Activated CD8-positive, alpha-beta memory T cell treated with anti-CD3 and anti-CD28 coated beads for 48 hours (primary cell): ENCODE measurements around the gene KLHL22.

Experiments
- DNase-seq, 3 experiments: peaks; one replicate each; pipeline ENCODE4 v3.0.0-alpha.2; 2020; ENCODE audit warnings: low read depth in 2 of 3, low spot score in 2 of 3

Gene KLHL22

DNA sequence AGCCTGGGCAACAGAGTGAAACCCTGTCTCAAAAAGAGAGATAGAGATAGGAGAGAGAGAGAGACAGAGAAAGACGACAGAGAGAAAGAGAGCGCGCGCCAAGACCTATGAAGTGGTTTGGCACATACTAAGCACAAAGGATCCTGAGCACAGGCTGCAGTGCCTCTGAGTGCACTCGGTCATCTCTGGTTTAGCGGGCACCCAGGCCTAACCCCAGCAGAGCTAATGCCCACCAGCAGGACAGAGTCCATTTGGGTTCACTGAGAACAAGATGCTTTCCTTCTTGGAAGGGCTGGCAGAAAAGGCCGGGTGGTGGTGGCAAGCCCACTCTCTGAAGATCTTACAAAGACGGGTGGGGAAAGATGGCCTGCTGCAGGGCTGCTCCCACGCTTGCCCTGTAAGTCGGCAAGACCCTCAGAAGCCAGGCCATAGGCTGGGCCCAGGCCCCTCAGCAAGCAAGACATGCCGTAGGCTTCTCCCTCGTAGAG, 61.3 kb downstream of the KLHL22 start:
- DNase-seq: no peak

DNA sequence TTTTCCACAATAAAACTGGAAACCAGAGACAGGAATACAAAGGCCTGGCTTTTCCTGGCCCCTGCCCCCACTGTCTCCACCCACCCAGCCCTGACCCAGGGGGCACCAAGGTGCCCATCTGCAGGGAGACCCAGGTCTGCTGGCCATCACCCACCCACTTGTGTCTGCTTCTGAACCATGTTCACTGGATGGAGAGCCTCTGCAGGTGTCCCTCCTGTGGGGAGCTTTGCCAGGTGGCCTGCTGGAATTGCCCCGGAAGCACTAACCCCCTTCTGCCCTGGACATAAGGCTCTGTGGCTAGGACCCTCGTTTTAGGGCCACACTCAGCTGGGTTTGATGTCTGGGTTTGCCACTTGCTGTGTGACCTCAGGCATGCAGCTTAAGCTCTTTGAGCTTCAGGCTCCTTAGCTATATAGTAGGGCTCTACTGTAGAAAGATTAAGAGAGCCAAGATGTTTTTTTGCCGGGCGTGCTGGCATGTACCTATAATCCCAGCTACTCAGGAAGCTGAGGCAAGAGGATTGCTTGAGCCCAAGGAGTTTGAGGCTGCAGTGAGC, 61.8 kb downstream of the KLHL22 start:
- DNase-seq: no peak

DNA sequence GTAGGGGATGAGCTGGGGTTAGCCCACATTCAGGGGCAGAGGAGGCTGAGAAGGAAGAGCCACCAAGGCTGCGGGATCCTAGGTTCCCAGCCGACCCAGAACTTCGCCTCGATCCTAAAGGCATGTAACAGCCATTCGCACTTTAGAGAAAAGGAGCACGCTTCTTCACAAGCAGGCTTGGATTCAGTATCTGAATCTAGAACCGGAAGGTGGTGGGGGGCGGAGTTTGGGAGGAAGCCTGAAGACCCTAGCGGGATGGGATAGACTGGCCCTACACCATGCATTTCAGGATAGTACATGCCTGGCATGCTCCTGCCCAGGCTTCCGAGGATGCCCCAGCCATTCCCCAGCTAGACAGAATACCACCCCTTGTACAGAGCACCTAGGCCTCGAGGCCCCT, 62.4 kb downstream of the KLHL22 start:
- DNase-seq: no peak

DNA sequence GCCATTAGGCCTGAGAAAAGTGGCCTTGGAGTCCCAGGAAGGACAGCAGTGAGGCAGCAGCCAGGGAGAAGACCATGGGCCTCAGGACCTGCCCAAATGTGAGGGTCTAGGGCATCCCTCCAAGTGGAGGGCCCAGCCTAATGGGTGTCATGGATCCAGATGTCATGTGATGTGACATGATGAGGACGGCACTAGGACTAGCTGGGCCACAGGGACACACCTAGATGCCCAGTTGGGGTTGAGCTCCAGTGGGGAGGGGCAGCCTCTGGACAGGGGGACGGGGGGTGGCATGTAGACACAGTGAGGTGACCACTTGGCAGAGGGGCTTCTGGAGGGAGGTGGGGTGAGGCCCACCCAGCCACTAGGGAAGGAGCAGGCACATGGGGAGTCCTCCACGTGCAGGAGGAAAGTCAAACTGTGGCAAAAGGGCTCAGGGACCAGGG, 63.3 kb downstream of the KLHL22 start:
- DNase-seq: no peak

DNA sequence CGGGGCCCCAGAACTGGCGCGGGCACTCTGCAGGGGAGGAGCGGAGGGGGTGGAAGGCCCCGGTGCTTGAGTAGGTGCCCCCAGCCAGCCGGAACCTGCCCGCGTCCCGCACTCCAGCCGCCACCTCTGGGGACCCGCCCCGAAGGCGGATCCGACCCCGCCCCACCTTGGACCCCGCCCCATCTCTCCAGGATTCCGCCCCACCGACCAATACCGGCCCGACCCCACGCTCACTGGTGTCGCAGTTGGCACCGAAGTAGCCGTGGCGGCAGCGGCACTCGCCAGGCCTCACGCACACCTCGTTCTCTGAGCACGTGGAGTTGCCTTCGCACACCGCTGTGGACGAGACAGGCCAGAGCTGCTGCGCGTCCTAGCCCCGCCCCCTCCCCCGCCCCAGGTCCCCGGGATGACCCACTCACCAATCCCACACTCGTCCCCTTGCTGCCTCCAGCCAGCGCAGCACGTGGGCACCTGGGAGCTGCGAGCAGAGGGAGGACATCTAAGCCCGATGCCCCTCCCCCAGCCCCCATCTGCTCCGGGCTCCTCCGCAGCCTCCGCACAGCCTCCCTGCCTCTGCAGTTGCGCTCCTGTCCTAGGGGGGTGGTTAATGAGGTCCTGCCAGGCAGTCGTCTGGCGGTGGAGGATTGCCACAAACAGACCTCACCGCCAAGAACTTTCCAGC, 63.9 kb downstream of the KLHL22 start:
- no peak for DNase-seq

DNA sequence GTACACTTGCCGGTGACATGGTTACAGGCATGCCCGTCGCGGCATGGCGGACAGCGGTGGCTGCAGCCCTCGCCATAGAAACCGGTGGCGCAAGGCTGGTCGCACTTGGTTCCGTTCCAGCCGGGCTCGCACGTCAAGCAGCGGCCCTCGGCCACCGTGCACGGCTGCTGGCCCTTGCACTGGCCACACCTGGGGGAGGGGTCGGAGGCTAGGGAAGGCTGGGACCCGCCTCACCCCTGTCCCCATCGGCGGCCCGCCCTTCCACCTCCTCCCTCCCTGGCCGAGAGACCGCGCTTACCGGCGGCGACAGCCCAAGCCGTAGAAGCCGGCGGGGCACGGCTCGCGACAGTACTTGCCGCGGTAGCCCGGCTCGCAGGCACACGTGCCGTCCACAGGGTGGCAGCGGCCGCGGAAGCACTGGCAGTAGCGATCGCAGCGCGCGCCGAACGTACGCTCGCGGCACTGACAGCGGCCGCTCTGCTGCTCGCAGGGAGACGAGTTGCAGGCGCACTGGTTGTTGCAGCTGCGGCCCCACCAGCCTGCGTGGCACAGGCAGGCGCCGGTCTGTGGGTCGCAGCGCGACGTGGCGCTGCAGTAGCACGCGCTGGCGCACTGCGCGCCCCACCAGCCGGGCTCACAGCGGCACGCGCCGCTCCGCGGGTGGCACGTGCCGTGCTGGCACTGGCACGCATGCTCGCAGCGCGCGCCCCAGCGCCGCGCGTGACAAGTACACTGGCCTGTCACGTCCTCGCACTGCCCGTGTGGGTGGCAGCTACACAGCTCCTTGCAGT, 64.7 kb downstream of the KLHL22 start:
- DNase-seq: no peak

DNA sequence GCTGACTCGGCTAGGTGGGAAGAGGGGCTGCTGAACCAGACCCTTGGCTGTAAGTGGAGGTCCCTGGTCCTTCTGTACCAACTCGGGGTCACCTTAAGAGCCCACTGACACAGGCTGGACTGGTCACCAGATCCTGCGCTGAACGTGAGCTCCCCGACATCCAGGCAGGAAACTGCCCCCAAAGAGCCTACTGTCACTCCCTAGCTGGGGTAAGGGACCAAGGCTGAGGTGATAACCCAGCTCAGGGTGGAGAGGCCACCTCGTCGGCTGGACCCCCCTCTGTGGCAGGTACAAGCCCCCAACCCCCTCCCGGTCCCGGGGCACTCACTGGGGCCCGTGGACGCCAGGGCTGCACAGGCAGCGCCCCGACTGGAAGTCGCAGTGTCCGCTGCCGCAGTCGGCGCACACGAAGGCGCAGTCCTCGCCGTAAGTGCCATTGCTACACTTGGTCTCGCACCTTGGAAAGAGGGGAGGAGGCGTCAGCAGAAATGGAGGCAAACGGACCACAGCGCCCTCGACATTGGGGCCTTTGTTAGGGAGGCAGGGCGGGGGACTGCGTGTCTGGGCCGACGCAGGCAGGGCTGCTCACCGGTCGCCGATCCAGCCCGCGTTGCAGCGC, 65.4 kb downstream of the KLHL22 start:
- DNase-seq: no peak

DNA sequence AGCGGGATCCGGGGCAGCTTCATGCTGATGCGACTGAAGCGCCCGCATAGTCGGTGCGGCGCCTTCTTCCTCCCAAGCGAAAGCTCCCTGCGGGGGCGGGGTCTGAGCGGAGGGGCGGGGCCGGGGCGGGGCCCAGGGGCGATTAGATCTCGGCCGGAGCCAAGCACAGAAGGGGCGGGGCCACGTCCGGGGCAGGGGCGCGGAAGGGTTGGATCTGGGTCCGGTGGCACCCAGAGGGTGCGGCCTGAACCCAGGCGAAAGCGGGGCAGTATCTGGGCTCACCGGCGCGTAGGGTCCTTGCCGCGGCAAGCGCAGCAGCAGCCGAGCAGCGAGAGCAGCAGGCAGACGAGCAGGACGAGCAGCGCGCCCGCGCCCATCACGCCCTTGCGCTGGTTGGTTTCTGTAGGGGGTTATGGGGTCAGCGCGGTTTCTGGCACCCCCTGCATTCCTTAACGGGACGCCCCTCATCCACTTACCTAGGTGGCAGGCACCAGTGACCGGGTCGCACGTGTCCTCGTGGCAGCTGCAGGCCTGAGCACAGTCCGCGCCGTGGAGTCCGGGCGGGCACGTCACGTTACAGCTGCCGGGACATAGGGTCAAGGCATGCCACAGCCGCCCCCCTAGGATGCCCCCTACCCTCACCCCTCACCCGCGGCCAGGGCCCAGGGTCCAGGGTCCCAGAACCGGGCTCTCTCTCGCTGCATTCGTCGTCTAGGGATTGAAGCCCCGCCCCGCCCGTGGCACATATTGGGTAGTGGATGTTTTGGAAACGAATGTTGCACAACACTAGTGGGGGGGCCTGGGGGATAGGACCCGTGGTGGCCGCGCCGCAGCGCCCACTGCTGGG, 66.1 kb downstream of the KLHL22 start:
- peak; percentile 59 to 65 (median 60) for DNase-seq

DNA sequence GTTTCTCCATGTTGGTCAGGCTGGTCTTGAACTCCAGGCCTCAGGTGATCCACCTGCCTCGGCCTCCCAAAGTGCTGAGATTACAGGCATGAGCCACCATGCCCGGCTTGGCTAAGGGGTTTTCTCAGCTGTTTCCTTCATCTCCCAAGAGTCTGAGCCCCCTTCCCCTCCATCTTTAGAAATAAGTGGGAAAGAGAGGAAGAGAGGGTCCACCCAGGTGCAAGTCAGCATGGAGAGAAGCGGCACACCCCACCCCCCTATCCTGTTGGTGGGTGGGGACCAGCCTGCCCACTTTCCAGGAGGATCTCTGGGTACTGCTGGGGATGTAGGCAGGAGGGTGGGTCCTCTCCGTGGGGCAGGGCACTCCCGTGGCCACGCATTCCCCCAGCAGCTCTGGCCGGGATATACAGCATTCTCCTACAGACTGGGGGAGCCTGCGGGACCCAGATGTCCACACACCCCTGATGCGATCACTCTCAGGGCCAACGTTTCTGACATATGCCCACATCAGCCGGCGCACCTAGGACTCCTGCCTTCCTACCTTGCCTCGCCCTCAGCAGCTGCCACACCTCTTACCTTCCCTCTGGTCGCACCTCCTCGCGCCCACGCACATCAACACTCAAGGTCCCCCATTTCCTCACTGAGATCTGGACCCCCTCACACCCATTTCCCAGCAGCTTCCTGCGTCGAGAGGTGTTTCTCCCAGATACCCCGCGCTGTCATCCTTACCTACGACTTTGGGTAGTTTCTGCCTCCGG, 66.9 kb downstream of the KLHL22 start:
- DNase-seq: no peak

DNA sequence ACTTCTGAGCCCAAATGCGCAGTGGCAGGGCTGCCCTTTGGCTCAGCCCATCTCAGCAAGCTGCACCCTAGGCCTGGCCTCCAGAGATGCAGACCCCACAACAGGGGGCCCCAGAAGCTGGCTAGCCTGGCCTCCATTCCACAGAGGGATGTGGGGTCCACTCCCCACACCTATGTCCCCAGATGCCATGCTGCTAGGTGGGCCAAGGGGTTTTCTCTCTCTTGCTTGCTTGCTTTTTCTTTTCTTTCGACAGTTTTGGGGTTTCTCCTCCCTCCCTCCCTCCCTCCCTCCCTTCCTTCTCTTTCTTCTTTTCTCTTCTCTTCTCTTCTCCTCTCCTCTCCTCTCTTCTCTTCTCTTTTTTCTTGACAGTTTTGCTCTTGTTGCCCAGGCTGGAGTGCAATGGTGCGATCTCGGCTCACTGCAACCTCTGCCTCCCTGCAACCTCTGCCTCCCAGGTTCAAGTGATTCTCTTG, 67.6 kb downstream of the KLHL22 start:
- DNase-seq: no peak

DNA sequence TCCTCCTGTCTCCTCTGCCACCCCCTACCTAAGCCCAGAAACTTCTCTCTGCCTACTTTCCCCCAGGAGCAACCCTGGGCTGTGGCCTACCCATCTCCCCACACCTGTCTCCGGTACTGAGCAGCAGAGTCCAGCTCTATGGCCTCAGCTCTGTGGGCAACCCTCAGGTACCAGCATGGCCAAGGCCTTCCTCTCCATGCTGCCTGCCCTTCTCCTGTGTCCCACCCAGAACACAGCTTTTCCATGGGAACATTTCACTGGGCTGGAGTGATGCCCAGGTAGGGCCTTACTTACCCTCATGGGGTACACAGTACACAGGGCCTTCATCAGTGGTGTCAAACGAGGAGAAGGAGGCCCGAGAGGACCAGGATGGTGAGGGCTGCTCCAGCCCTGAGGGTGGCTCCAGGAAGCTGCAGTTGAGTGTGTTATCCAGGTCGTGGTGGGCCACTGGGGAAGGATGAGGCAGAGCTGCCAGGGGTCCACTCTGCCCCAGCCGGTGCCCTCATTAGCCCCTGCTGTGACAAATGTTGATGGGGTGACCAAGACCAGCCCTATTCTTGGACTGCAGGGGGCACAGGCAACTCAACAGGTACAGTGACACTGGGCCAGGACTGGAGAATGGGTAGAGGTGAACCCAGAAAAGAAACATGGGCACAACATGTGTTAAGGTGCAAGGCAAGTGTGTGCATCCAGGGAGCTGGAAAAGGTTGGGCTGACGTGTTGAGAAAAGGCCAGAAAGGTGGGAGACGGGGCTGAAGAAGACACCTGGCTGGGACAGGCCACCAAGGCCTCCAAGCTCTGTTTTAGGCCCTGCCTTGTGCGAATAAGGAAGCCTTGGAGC, 68.3 kb downstream of the KLHL22 start:
- DNase-seq: no peak

DNA sequence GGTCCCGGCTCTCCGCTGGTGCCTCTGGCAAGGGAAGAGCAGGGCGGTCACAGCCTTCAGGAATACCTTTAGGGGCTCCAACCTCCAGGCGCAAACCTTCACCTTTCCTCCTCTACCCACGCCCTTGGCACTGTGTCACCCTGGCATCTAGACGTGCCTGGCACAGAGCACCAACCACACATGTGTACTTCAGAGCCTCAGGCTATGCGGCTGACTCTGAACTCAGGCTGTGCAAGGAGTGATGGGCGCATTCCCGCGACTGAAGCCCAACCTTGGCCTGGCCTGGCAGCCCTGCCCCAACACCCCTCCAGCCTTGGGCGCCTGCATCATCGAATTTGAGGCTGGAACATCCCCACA, 69.4 kb downstream of the KLHL22 start:
- no peak for DNase-seq

DNA sequence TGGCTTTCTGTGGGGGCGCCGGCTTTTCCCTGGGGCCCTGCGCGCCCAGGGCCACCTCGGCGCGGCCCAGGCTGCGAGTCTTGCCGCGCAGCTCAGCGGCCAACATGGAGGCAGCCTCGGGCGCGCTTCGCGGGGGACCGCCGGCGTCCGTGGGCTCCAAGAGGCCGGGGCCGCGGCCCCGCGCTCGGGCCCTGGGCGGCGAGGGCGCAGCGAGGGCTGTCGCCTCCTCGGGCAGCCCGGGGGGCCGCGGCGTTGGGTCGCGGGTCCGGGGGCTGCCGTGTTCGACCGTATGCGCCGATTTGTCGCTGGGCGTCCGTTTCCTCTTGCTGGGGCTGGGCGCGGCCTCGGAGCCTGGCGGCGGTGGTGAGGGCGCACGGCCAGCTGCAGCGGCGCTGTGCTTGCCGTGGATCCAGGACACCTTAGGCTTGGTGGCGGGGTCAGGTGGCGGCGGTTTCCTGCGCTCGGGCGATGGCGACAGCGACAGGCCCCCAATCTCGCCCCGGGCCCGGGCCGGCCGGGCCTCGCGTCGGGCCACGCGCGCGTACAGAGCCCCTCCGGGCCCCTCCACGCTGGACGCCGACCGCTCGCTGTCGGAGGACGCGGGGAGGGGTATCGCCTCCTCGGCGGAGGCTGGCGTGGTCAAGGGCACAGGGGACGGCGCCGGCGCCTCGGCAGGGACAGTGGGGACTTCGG, 69.9 kb downstream of the KLHL22 start:
- DNase-seq: no peak

DNA sequence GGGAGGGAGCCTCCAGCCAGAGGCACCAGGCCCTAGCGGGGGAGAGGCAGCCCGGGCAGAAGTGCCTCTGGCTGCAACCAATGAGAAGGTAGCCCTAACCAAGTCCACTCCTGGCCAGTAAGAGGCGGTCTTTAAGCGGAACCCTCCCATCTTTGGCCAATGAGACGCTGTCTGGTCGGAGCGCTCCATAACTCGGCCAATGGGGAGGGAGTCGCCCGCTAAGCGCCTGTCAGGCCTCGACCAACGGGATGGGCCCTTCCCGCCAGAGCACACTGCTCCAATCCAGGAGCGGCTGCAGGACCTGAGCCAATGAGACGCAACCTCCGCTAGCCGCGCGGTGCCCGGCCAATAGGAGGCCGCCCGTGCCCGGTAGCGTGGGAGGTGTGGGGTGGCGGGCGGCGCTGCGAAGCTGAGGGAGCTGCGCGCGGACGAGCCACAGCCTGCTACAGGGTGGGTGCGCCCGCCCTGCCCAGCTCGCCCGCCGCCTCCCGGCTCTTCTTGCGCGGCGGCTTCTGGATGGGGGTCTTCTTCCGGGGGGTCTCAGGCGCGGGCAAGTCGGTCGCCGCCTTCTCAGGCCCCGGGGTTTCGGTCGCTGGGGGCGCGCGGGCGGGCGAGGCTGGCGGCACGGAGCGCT, 70.5 kb downstream of the KLHL22 start:
- no peak for DNase-seq

DNA sequence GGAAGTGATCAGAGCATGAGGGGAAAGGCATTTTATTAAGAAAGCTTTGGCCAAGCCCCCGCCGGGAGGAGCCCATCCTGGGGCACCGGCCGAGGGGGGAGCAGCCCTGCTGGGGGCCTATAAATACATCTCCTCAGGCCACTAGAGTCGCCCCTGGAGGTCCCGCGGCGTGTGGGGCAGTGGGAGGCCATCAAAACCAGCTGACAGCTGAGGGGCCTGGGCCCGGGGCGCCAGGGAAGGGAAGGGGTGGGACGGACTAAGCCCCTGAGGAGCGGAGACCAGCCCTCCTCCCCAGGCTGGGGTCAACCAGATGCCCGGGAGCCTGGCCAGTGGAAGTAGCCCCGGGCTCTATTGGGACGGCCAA, 71.0 kb downstream of the KLHL22 start:
- no peak for DNase-seq

DNA sequence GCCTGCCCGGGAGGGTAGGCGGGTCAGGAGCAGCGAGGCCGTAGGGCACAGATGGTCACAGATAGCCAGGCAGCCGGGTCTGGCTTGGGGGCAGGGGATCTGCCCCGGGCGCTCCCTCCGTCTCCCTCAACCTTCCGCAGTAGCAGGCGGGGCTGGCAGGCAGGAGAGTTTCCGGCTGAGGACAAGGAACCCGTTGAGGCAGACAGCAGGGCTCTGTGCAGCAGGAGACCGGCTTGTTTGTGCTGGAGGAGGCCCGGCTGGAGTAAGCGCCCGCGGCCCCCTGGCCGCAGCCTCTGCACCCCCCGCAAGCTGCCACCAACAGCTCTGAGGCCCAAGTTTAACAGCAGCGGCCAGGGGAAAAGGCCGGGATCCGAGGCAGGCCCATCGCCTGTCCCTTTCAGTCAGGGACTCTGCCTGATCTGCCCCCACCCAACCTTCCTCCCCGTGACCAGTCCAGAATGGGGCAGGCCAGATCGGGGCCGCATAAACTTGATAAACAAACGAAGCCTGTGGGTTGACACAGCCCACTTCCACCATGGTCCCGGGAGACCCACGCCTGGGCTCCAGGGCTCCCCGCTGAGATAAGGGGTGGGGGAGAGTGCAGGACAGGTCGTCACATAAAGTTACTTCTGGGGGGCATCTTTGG, 71.6 kb downstream of the KLHL22 start:
- DNase-seq: no peak

DNA sequence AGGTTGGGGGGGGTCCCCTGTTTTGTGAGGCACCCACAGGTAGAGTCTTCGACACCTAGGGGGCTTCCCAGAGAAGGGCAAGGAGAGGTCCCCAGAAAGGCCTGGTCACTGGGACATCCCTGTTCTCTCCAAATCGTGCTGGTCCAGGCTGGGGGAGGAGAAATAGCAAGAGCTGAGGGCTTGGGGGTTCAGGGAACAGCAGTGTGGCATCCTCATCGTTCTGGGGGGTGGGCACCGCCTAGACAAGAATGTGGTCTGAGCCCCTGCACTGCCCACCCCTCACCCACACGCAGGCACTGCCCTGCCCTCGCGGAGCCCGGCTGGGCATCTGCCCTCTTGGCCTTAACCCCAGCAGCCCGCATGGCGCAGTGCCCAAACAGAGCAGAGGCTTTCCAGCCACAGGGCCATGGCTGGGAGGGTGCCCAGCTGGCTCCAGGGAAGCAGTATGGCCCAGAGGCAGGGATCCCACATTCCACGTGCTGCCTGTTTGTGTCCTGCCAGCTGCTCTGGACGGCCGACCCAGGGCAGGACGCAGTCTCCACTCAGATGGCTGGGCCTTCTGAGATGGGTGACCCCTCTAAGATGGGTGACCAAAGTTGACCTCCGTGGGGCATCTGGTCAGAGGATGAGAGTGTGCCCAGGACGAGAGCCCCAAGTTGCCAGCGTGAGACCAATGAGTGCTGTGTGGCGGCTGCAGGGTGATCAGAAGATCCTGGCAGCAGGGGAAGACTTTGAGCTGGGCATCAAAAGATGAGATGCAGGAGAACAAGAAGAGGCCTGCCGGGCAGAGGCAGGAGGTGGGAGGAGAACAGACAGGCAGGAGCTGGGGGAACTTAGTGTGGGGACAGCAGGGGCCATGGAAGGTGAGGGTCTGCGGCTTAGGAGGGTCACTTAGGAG, 72.3 kb downstream of the KLHL22 start:
- no peak for DNase-seq
